Glutamatergic neuron (in vitro differentiated cells): ENCODE measurements around the gene TIGD7. TPM values are rescaled to one million over a fixed set of nuclear protein-coding genes. Genes with fewer than 3 reads are reported as not detected.

Experiments used
- DNase-seq: peaks from one replicate; pipeline ENCODE4 v3.0.0; 2022
- H3K27ac Mint-ChIP-seq: one replicate; pipeline ENCODE4 v1.8.0; 2020; ENCODE audit warnings: mild to moderate bottlenecking, mixed read lengths, inconsistent platforms; ENCODE audit not compliant: unreplicated experiment
- H3K27me3 Mint-ChIP-seq: one replicate; pipeline ENCODE4 v1.8.0; 2020; ENCODE audit warnings: mild to moderate bottlenecking, moderate library complexity, mixed read lengths, inconsistent platforms; ENCODE audit not compliant: unreplicated experiment
- H3K36me3 Mint-ChIP-seq: one replicate; pipeline ENCODE4 v1.8.0; 2020; ENCODE audit warnings: mild to moderate bottlenecking, mixed read lengths, inconsistent platforms; ENCODE audit not compliant: unreplicated experiment
- H3K4me1 Mint-ChIP-seq: one replicate; pipeline ENCODE4 v1.8.0; 2020; ENCODE audit warnings: mild to moderate bottlenecking, low read depth, mixed read lengths, inconsistent platforms; ENCODE audit not compliant: unreplicated experiment
- H3K4me3 Mint-ChIP-seq: one replicate; pipeline ENCODE4 v1.8.0; 2020; ENCODE audit warnings: mild to moderate bottlenecking, mixed read lengths, inconsistent platforms; ENCODE audit not compliant: unreplicated experiment
- H3K9me3 Mint-ChIP-seq: one replicate; pipeline ENCODE4 v1.8.0; 2020; ENCODE audit warnings: mild to moderate bottlenecking, moderate library complexity, mixed read lengths, inconsistent platforms; ENCODE audit not compliant: unreplicated experiment
- CTCF ChIP-seq: fragments of 200-600 bp; sonication (generic); IDR thresholded peaks from one replicate; pipeline ENCODE4 v1.5.0; 2021; ENCODE audit not compliant: partially characterized antibody, unreplicated experiment
- total RNA-seq: library from RNA; stranded (reverse); fragmentation: NEBNext Ultra II Directional; extraction: Animal tissue kit (Norgen Biotek cat#: 25700); gene quantifications from one replicate; pipeline ENCODE4 v1.2.1, GENCODE V29; 2021; ENCODE audit not compliant: unreplicated experiment

TIGD7 gene
- total RNA-seq, 1 donor from 2014 or later = 8.6 TPM

- no peaks in the 10 kb centered on the region for H3K4me1 Mint-ChIP-seq
- no peak for DNase-seq
- H3K36me3 Mint-ChIP-seq = no peaks in the 10 kb centered on the region
- no peak for TF ChIP-seq CTCF
- no peak within 1 kb of the TSS for H3K4me3 Mint-ChIP-seq
- H3K27ac Mint-ChIP-seq = no peak within 1 kb of the TSS
- H3K9me3 Mint-ChIP-seq = peaks cover 1% of the 10 kb centered on the region
- H3K27me3 Mint-ChIP-seq = peaks cover 3% of the 10 kb centered on the region
These were observed 48.9 kb downstream of the TIGD7 start, which contains the start of gene MEFV for GRCh38 chr16:3256146-3256865. Gene MEFV, minus strand, starts transcription at chr16:3256633. Its CDS starts 46 bp downstream, at chr16:3256587.

- peaks cover 3% of the 10 kb centered on the region for H3K27me3 Mint-ChIP-seq
These were observed 50.9 kb downstream of the TIGD7 start for GRCh38 chr16:3254309-3254708.

GRCh38 chr16:3252967-3253366, 52.3 kb downstream of the TIGD7 start:
- H3K4me3 Mint-ChIP-seq = no peak overlapping the region
- no peaks in the 10 kb centered on the region for H3K4me1 Mint-ChIP-seq
- peaks cover 1% of the 10 kb centered on the region for H3K9me3 Mint-ChIP-seq
- DNase-seq = no peak
- TF ChIP-seq CTCF = no peak
- no peaks in the 10 kb centered on the region for H3K36me3 Mint-ChIP-seq
- H3K27ac Mint-ChIP-seq = no peak overlapping the region
- H3K27me3 Mint-ChIP-seq = no peaks in the 10 kb centered on the region

More at GRCh38 chr16:3254309-3254708, 50.9 kb downstream of the TIGD7 start:
- no peak for TF ChIP-seq CTCF
- no peak for DNase-seq
- Mint-ChIP-seq H3K27ac (no peak overlapping the region), H3K4me1 (no peaks in the 10 kb centered on the region), H3K9me3 (peaks cover 1% of the 10 kb centered on the region), H3K4me3 (no peak overlapping the region), H3K36me3 (no peaks in the 10 kb centered on the region)

GRCh38 chr16:3249451-3249850, 55.8 kb downstream of the TIGD7 start:
- H3K27me3 Mint-ChIP-seq = no peaks in the 10 kb centered on the region

More at GRCh38 chr16:3249451-3249850, 55.8 kb downstream of the TIGD7 start:
- H3K4me3 Mint-ChIP-seq = no peak overlapping the region
- no peak overlapping the region for H3K27ac Mint-ChIP-seq
- peaks cover 1% of the 10 kb centered on the region for H3K9me3 Mint-ChIP-seq
- TF ChIP-seq CTCF = no peak
- no peaks in the 10 kb centered on the region for H3K4me1 Mint-ChIP-seq
- no peaks in the 10 kb centered on the region for H3K36me3 Mint-ChIP-seq
- DNase-seq = no peak
